Myocyte (in vitro differentiated cells): ENCODE data around the gene DRAXIN. TPM values are rescaled to one million over a fixed set of nuclear protein-coding genes. Genes with fewer than 3 reads are reported as not detected.

Source experiments
- DNase-seq: peaks from one replicate; pipeline ENCODE4 v3.0.0-alpha.2; 2012; ENCODE audit warnings: low read depth
- total RNA-seq: library from RNA; depleted of rRNA; stranded (reverse); fragments of >200 nt; gene quantifications from 2 replicates; pipeline ENCODE4 v1.2.3, GENCODE V29; 2014

The DRAXIN gene
- total RNA-seq, 1 donor from 2014 or later, result 0.53 TPM

DNA sequence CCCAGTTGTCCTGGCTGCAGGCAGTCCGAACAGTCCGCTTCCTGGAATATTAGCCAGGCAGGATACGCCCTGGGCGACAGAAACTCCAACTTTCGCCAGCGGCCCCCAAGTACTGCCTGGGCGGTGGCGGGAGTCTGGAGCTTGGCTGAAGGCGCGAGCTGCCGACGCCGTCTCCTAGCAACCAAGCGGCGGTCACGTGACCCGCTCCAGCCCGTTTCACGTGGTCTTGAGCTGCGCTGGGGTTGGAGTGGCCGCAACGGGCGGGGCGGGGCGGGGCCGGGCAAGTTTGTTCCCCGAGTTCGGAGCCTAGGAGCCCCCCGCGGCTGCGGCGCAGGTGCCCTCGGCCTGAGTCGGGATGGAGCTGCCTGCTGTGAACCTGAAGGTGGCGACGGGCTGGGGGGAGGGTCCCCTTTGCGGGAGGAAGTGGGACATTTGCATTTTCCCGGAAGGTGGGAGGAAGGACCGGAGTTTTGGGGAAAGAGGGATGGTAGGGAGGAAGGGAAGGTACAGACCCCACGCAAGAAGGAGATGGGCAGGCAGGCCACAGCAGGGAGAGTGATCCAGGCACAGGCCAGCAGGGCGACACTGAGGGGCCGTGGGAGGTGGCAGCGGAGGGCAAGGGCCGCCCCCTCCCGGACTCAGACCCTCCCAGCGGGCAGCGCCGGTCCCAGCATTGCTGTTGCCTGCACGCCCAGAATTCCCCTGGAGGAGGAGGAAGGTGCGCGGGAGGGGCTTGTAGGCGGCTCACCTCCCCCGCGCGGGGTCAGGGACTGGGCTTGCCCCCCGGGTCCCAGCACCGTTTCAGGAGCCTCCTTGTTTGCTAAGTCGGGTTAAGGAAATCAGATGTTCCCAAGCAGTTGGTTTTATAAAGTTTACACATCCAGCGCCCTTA, 44.6 kb downstream of the DRAXIN start, which contains the start of gene AGTRAP:
Gene AGTRAP, plus strand, starts transcription at position 283 of the 892 bp plus-strand sequence. Its CDS starts 73 bp downstream, at position 356.
- DNase-seq, result peak; percentile 90

DNA sequence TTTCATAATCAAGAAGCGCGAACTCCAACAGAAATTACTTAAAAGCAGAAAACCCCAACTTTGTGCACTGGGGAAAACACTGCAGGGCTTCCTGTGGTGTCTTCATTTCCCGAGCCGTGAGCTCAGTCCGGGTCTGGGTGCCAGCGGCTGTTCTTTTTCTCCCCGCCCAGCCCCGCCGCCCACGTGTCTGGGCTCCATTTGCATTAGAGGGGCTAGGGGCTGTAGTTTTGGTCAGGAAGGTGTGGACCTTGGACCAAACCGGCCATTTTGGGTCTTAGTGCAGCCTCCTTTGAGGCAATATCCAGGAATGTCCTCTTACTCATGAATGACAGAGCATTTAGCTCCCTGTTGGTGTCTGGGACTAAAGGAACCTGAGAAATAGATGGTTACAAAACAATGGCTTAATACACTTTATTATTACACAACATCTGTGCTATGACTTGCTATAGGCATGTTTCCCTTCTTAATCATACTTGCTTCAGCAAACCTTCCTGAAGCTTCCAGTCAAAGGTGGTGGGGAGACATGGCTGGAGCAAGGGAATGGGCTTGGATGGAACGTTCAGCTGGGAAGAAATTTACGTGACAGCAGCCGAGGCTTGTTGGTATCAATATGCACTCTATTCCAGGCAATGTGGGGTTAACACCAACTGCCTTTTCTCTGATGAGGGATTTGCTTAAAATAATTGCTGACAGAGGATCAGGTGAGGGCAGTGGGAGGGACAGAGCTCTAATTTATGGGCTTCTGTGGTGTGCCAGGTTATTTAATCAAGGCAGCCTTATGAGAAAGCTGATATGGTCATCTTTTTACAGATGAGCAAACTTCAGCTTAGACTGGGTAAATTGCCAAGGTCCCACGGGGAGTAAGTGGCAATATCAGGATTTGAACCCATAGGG, 45.5 kb downstream of the DRAXIN start:
- DNase-seq, result peak; percentile 55

DNA sequence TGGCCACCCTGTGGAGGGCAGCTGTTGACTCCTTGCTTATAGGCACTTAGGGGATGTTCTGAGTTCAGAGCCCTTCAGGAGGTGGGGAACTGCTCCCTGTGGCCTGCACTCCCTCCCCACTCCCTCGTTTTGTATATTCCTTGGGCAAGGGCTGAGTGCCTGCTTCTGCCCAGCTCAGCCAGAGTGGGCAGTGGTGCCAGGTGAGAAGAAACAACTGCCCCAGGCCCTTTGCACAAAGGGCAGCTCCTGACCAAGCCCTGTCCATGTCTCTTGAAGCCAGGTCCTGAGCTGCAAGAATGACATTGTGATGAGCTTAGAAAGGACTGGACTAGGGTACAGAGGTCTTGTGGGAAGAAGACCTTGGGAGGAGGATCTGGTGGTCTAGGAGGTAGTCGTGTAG, 46.6 kb downstream of the DRAXIN start:
- DNase-seq, result no peak

DNA sequence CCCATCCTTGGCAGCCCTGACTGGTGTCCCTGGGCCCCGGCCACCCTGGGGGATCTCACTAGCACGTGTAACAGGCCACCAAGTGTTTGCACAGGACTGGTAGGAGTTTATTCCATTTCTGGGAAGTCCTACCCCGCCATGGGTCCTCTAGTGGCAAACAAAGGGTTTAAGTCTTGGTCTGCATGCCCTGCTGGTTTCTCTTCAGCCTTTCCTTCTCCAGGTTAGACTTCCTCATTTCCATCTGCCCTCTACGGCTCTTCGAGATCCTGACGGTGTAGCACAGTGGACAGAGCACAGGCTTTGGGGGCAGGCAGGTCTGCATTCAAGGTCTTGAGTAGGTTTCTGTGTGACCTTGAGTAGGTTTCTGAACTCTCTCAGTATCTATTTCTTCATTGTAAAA, 47.3 kb downstream of the DRAXIN start:
- no peak for DNase-seq

DNA sequence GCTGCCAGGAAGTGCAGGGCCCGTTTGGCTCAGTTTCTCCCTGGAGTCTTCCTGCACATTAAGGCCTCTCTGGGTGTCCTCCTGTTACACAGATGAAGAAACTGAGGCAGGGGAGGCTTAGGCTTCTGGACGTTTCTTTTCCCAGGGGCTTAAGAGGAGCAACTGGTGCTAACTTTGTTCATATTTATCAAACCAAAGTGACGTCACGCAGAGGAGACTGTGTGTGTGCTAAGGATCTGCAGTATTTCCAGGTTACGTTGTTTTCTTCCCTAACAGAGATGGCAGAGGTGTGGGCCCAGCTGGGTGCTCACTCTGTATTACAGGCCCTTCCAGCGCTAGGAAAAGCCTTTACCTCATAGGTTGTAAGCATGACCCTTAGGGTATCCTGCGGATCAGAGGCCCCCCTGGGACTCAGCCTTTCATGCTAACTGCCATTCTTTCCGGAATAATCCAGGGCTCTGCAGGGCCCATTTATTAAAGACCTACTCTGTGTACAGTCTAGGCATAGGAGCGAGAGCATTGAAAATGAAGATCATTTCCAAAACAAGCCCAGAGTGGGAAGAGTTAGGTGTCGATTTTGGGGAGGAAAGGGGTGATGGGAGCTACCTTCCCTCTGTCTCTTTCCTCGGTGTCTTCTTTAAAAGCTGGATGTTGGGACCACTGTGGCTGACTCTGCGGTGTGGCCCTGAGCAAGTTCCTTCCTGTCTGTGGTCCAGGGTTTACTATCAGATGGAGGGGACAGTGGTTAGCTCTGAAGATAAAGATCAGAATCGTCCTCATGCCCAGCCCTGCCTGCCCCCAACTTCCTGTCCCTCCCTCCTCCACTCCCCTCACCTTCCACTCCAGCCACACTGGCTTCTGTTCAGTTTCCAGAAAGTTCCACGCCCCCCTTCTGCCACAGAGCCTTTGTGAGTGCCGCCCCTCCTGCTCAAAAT, 49.0 kb downstream of the DRAXIN start:
- DNase-seq, result no peak

DNA sequence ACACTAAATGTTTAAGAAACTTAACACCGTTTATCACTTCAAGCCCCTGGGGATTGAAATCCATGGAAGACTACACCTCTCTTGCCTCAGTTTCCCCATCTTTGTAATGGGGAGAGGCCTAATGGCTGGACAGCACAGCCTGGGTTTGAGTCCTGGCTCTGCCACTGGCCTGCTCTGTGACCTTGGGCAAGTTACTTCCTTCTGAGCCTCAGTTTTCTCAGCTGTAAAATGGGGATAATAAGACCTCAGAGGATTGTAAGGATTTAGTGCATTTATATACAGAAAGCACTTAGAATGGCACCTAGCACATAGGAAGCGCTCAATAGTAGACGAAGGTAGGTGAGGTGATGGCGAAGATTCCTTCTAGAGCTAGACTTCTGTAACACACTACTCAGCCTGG, 50.0 kb downstream of the DRAXIN start:
- no peak for DNase-seq

DNA sequence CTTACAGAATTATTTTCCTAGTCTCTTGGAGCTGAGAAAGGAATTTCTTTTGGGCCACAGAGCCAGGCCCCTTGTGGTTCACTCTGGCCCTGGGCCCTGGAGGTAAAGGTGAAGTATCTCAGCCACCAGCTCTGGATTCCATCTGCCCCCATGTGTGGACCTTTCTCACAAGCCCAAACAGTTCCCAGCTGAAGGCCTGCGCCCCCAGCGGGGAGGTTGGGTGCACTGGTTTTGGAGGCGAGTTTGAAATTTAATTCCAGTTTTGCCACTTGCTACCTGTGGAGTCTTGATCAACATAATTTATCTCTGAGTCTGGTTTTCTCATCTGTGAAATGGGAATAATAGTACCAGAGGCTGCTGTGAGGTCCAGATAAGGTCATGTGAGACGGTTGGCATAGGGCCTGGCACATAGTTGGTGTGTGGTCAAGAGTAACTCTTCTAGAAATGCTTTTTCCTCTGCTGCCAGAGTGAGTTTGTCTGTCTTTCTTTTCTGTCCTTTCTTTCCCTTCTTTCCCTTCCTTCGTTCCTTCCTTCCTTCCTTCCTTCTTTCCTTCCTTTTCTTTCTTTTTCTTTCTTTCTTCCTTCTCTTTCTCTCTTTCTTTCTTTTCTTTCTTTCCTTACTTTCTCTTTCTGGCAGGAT, 50.5 kb downstream of the DRAXIN start:
- DNase-seq, result no peak

DNA sequence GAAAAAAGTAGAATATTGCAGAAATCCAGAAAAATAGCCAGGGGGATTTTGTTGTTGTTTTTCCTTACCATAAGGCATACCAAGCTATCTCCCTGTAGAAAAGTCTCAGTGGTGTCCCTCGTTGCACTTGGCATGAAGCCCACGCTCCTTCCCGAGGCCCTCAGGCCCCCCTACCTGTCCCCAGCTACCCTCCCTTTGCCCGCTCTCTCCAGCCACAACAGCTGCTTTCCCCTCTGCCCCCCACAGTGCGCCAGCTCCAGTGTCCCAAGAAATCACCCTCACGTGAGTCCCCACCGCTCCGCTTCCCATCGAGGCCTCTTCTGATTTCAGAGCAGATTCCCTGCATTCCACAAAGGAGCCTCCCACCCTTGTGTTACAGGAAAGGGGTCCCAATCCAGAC, 52.8 kb downstream of the DRAXIN start:
- DNase-seq, result no peak

DNA sequence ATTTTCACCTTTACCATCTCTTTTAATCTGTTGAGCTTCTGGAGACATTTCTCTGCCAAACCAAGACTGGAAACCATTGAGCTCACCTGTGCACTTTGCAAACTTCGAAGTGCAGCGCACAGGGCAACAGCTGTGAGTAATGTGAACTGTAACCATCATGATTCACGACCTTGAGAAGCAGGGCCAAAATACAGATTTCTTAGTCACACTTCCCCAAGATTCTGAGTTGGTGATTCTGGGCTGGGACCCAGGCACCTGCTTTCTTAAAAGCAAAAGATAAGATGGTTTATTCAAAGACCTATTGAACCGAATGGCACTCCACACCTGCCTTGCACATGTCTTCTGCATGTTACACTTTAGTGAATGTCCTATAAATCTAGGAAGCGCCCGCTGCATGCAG, 54.6 kb downstream of the DRAXIN start:
- peak; percentile 26 for DNase-seq

DNA sequence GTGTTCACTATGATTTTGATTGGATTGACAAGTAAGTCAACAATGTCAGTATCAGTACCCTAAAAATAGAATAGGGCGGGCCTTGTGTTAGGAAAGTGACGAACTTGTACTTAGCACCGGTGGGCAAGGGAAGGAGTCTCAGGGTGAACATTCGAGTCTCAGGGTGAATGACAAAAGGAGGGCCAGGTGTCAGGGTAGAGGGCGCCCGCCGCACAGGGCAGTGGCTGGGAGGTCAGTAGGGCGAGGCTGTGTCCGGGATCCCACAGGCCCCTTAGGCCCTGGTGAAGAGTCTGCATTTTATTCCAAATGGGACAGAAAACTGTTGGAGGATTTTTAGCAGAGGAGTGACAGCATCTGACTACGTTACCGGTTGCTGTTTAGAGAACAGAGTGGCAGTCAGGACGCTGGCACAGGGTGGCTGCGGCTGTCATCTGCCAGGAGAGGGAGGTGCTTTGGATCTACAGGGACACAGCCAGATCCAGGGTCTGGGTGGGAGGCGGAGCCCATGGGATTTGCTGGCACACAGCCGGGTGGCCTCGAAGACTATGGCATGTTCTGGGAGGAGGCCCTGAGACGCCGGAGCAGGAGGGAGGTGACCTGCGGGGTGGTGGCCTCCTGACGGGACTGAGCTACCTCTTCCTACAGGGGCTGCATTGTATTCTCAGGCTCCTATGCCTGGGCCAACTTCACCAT, 55.4 kb downstream of the DRAXIN start:
- no peak for DNase-seq

DNA sequence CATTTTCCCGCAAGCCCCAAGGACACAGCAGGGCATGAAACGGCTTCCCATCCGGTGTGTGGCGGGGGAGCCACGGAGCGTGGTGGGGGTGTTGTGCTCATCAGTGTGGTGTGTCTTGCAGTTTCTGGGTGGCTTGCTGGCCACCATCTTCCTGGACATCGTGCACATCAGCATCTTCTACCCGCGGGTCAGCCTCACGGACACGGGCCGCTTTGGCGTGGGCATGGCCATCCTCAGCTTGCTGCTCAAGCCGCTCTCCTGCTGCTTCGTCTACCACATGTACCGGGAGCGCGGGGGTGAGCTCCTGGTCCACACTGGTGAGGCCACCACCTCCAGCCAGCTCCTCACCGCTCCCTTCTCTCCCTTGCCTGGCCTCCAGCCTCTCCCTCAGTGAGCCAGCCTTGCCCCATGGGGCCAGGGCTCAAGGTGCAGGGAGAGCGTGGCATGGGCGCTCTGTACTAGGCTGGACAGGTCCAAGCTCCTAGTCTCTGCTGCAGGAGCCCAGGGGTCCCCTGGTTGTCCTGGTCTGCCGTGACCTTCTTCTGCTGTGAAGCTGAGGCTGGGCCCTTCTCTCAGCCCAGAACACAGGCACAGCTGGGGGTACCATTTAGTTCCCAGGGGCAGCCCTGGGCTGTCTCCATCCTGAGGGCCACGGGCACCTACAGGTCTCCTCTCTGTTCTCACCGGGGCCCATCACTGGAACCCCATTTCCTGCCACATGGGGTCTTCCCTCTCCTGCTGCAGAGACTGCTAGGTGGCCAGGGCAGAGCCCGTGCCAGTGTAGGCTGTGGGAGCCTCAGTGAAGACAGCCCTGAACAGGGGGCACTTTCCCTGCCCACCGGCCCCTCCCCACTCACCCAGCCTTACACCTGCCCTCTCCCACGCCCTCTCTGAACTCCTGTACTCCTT, 57.0 kb downstream of the DRAXIN start:
- DNase-seq, result no peak

DNA sequence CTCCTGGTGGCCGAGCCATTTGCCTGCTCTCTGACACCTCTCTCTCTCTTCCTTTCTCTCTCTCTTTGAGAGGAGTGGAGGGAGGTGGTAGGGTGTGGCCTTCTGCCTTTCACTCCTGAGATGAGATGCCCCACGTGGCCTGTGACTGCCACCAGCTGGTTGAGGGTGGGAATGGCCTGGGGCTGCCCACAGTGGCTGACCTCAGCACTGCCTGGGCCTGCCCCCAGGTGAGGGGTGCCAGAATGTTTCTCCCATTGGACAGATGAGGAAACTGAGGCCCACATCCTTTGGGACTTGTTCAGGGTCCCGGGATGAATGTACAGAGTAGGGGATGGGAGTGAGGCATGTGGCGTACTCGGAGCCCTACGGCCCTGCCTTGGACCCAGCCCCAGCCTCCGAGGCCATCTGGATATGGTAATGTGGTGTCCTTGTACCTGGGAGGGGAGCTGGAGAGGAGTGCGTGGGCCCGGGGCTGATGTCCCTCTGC, 57.7 kb downstream of the DRAXIN start:
- DNase-seq, result peak; percentile 30

DNA sequence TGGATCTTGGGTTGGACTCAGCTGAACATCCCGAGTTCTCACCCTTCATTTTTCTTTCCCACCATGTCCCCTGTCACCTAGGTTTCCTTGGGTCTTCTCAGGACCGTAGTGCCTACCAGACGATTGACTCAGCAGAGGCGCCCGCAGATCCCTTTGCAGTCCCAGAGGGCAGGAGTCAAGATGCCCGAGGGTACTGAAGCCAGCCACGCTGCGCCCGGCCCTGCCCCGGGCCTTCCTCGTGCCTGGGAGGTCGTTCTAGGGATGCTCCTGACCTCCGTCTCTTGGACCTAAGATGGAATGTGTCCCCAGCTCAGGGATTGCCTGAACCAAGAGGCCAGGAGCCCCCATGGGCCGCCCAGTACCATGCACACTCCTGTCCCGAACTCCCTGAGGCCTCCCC, 58.5 kb downstream of the DRAXIN start:
- DNase-seq, result no peak

DNA sequence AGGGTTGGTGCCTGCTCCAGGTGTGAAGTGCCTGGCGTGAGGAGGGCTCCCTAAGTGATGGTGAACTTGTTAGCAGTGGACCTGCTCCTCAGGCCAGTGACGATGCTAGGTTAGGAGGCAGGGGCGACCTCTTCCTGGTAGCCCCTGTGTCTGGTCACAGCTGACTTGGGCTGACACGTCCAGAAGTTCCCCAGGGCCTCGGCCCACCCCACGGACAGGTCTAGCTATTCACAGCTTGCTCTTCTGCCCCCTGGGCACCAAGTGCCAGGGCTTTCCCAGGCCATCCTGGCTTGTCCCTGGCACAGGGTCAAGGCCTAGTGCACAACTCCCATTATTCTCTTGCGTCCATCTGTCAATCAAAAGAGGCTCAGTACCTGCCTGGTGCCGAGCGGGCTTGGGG, 59.6 kb downstream of the DRAXIN start:
- no peak for DNase-seq

DNA sequence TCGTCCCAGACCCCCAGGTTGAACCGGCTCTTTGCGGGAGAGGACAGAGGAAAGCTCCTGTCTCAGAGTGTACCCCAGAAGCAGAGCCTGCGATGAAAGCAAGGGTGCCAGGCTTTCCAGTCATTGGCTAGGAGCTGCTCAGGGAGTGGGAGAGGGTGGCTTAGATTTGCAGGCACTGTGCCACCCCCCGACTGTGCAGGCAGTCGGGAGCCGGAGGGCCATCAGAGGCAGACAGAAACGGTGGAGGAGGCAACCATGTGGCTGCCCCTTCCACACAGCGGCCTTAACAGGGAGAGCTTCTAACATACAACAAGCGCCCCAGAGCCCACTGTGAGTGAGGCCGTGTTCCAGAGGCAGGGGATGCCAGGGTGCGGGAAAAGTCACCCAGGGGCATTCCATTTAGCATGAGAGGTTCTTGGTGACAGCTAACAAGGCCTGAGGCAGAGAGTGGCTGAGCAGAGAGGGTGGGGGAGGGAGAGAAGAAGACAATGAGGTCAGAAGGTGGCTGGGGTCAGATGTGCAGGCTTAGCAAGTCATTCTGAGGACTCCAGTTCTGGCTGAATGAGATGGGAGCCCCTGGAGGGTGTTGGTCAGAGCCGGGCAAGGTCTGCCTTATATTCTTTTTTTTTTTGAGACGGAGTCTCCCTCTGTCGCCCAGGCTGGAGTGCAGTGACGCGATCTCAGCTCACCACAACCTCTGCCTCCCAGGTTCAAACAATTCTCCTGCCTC, 61.0 kb downstream of the DRAXIN start:
- no peak for DNase-seq

DNA sequence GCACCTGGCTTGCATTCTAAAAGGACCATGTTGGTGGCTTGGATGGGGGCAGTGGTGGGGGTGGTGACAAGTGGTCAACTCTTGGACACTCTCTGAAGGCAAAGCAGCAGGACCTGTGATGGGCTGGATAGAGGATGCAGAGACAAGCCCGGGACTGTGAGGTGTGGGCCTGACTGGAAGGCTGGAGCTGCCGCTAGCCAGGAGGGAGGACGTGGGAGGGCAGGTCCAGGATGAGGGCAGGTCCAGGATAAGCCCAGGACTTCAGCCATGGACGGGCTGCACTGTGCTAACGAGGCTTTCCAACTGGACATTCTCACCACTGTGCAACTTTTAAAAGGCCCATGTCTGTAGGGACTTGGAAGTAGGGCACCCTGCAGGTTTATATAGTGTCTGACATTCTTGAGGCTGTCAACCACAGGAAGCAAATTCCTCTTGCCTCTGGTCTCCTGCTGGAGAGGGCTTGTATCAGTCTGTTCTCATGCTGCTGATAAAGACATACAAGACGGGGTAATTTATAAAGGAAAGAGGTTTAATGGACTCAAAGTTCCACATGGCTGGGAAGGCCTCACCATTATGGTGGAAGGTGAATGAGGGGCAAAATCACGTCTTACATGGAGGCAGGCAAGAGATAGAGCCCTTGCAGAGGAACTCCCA, 62.2 kb downstream of the DRAXIN start:
- DNase-seq, result no peak

DNA sequence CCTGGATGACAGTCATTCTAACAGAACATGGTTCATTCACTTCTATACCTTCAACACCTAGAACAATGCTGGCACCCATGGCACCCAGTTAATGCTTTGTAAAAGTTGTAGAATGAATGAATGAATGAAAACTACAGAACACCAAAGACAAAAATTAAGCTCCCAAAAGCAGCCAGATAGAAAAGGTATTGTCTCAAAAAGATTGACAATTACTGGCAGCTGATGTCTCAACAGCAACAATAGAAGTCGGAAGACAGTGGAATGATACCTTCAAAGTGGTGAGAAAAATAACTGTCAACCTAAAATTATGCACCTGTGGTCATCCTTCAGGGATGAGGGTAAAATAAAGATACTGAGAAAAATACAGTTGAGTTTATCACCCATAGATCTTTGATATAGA, 65.5 kb downstream of the DRAXIN start:
- no peak for DNase-seq
